HK-2 (cell line): ENCODE results near the gene NCKAP1.
A peak's percentile ranks its signal among the peaks of the same experiment; 100 is the strongest.
"Not testable (repeated sequence)": the region's sequence is repeated elsewhere in the genome, so short reads cannot be mapped to it uniquely, and the experiment has no call there.

Experiments
- DNase-seq: peaks from one replicate; pipeline ENCODE4 v3.0.0-alpha.2; 2018; ENCODE audit not compliant: unreplicated experiment

NCKAP1 gene, protein sequence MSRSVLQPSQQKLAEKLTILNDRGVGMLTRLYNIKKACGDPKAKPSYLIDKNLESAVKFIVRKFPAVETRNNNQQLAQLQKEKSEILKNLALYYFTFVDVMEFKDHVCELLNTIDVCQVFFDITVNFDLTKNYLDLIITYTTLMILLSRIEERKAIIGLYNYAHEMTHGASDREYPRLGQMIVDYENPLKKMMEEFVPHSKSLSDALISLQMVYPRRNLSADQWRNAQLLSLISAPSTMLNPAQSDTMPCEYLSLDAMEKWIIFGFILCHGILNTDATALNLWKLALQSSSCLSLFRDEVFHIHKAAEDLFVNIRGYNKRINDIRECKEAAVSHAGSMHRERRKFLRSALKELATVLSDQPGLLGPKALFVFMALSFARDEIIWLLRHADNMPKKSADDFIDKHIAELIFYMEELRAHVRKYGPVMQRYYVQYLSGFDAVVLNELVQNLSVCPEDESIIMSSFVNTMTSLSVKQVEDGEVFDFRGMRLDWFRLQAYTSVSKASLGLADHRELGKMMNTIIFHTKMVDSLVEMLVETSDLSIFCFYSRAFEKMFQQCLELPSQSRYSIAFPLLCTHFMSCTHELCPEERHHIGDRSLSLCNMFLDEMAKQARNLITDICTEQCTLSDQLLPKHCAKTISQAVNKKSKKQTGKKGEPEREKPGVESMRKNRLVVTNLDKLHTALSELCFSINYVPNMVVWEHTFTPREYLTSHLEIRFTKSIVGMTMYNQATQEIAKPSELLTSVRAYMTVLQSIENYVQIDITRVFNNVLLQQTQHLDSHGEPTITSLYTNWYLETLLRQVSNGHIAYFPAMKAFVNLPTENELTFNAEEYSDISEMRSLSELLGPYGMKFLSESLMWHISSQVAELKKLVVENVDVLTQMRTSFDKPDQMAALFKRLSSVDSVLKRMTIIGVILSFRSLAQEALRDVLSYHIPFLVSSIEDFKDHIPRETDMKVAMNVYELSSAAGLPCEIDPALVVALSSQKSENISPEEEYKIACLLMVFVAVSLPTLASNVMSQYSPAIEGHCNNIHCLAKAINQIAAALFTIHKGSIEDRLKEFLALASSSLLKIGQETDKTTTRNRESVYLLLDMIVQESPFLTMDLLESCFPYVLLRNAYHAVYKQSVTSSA

DNA sequence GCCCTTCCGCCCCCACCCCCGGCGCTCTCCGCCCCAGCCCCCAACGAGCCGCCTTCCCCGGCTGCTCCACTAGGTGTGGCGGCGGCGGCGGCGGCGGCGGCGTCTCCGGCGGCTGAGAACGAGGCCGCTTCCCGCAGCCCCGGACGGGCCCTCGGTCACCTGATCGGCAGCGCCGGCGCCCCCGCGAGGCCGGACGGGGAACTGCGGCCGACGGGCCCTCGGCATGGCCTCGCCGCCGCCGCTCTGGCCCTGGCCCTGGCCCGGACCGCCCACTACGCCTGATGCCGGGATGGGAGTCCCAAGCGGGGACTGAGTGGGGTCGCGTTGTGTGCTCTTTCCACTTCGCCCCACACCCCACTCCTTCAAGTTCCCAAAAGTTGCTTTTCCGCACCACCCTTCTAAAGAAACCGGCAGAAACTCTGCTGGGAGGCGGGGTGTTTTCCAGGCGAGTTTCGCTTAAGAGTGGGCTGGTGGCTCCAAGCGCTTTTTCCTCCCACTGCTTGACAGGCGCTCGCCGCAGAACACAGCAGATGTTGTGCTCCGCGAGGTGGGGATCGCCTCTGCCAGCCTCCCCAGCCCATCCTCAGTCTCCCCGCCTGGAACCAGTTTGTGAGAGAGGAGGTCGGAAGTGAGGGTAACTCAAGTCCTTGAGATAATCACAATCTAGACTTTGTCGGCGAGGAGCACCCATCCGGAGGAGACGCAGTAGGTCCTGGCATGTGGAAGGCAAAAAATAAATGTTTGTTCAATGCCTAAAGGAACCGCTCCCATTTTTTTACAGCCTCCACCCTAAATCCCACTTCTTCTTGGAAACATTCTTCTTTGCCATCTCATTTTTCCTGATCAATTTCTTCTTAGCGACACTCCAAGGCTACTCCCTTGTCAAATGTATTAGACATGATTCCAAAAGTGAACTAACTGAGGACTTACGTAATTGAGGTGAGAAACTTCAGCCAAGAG lies at the start of gene NCKAP1:
Gene NCKAP1, minus strand, starts transcription at position 117 of the 960 bp plus-strand sequence. CDS start 358 bp downstream, outside the sequence.
- peak; percentile 96 for DNase-seq

DNA sequence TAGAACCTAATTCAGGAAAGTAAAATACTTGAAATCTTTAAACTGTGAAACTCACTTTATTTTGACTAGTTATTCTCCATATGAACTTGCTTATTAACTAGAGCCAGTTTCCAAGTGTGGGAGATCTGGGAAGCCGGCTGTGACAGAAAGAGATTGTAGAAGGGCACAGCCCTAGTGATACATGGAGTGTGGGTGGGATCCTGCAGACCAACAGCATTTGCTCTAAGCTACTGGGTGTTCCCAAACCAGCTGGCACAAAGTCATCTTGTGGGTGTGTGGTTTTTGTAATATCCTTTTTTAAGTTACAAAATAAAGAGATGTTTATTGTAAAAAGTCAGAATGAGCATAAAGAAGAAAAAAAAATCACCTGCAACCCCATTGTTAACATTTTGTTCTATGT lies 43.7 kb upstream of the NCKAP1 start:
- DNase-seq, result no peak

DNA sequence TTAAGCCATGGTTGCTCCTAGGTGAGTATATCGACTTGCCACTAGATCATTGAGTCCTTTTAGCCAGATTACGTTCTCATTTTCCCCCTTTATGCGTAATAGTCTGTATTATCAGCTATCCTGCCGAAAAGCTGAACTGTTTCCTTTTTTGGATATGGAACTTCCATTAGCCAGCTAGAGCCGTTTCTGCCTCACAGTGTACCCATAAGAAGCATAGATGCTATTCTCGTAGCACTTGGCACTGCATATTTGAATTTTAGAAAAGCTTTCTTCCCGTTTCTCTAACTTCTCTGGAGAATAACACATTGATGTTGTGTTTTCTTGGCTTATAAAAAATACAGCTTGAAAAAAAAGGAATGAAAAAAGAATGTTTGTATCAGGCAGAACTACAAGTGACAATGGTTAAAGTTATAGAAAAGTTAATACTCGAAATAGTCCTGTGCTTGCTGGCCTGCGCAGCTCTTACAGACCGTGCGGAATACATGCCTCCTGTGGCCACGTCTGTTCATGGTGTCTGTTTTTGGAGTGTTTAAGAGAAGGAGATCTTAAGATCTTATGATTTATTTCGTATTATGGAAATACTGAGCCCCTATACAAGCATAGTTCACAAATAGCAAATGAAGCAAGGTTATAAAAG lies 41.0 kb upstream of the NCKAP1 start:
- no peak for DNase-seq

DNA sequence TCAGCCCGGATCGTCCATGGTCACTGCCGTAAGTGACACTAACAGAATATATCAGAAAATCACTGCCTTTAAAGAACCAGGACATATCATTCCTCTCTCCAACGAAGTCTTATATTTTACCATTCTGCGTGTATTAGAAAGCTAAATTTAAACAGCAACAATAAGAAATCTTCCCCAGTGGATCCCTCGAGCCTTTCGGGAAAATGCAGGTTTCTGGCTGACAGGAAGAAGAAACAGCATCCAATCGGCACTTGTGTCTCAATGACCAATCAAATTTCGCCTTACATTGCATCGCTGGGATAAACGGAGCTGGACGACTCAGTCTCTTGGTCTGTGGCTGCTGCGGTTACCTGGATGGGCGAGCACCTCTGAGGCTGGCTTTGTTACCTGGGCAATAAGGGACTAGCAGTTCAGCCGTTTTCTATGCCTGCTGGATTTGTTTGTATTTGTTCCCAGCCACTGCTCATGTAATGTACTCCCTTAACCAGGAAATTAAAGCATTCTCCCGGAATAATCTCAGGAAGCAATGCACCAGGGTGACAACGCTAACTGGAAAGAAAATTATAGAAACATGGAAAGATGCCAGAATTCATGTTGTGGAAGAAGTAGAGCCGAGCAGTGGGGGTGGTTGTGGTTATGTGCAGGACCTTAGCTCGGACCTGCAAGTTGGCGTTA lies 40.3 kb upstream of the NCKAP1 start, which contains the start of gene DUSP19:
Gene DUSP19, plus strand, starts transcription at position 284 of the 675 bp plus-strand sequence. Its CDS starts 187 bp downstream, at position 471.
- peak; percentile 96 for DNase-seq

DNA sequence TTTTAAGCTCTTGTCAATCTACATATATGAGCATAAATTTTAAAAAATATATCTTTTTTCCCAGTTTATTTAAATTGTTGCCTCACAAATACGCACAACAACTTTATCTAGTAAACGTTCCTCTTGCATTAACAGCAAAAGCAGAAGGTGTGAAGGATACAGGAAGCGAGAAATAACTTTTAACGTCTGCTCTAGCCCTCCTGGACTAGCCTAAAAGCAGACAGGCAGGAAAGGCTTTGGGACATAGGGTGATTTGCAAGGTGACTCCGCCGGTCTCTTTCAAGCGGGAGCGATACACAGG lies 39.9 kb upstream of the NCKAP1 start:
- no peak for DNase-seq

DNA sequence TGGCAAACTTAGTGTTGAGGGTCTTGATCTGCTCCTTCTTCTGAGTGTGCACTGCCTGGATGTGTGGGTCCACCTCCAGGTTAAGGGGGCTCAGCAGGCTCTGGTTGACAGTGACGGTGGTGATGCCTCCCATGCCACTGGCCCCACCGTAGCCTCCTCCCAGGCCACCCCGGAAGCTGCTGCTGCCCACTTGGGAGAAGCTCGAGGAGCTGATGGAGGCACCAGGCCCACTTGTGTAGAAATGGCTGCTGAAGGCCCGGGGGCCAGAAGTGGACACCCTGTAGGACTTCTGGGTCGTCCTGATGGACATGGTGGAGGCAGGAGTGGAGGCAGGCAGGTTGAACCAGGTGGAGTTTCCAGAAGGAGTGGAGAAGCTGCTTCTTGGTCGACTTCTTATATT lies 33.9 kb upstream of the NCKAP1 start:
- no peak for DNase-seq

DNA sequence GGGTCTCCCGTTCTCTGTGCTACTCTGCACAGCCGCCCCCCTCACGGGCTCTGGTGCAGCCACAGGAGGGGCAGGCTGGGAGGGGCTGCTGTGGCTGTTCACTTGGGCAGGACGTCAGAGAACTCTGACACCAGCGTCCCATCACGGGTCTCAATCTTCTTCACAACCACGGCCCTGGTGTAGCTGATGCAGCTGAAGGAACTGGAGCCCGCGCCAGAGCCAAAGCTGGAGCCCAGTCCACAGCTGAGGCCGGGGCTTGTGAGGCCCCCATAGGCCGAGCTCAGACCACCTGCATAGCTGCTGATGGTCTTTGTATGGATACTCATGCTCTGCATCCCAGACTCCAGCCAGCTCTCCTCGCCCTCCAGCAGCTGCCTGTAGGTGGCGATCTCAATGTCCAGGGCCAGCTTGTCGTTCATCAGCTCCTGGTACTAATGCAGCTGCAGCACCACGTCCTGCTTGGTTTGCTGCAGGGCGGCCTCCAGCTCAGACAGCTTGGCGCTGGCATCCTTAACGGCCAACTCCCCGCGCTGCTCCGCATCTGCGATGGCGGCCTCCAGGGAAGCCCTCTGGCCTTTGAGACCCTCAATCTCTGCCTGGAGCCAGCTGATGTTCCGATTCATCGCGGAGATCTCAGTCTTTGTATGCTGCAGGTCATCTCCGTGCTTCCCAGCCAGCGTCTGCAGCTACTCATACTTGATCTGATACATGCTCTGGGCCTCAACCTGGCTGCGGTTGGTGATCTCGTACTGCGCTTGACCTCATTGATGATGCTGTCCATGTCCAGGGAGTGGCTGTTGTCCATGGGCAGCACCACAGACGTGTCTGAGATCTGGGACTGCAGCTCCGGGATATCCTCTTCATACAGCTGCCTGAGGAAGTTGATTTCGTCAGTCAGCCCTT lies 32.9 kb upstream of the NCKAP1 start:
- no peak for DNase-seq

DNA sequence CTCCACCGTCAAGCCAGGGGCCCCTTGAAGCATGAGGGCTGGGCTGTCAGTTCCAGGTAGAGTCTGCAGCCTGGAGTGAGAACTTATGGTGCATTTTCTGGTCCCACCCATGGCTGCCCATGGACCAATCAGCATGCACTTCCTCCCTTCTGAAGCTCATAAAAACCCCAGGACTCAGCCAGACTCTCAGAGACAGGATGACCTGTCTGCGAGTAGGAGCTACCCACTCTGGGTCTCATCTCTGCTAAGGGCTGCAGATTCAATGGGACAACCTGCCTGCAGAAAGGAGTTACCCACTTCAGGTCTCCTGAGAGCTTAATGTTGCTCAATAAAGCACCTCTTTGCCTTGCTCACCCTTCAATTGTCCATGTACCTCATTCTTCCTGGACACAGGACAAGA lies 30.9 kb upstream of the NCKAP1 start:
- DNase-seq, result no peak

DNA sequence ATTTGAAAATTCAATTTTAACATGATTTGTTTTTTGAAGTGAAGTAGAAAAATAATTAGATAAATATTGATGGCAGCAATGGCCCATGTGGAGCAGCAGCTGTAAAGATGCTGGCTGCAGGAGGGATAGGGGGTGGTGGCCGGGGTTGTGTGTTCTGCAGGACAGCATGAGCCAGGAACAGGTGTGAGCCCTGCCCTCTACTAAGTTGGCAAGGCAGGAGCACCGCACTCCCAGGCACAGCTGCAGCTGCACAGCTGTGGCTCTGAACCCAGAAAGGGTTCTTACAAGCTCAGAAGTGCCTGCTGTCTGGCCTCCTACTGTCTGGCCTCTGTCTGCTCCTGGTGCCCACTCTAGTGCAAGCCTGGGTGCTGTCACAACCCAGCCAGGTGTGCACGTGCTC lies 30.3 kb upstream of the NCKAP1 start:
- no peak for DNase-seq

DNA sequence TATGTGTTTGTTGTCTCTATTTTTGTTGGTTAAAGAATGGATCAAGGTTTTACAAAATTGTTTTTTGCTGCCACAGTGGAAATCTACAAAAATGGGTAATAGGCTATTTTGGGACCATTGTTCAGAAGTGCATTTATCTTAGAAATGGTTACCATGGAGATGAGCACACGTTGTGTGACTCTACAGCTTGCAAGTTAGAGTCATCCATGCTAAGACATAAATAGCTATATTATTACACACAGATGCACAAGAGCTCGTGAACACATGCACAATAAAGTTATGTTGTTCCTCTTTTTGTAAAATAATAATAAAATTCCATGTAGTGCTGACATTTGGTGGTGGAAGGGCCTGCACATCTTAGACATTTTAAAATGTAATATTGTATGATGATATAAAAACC lies 24.8 kb upstream of the NCKAP1 start:
- no peak for DNase-seq

DNA sequence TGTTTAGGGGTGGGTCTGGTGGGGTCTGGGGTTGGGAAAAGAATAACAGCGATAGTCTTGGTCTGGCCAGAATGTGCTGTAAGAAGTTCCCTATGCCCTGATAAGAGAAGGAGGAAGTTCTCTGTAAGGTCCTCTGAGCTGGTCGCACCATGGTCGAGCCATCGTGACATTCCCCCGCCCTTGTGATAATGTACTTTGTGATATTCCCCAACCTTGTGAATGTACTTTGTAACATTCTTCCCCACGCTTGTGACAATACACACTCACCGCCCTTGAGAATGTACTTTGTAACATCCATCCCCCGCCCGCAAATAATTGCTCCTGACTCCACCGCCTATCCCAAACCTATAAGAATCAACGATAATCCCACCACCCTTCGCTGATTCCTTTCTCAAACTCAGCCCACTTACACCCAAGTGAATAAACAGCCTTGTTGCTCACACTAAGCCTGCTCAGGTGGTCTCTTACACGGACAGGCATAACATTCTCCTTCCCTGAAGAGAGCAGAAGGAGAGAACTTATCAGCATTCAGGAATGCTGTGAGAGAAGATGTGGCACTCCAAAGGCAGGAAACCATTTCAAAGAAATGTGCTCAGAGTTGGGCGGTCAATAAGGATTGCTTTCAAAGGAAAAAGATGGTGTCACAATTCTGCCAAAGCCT lies 22.4 kb upstream of the NCKAP1 start:
- no peak for DNase-seq

DNA sequence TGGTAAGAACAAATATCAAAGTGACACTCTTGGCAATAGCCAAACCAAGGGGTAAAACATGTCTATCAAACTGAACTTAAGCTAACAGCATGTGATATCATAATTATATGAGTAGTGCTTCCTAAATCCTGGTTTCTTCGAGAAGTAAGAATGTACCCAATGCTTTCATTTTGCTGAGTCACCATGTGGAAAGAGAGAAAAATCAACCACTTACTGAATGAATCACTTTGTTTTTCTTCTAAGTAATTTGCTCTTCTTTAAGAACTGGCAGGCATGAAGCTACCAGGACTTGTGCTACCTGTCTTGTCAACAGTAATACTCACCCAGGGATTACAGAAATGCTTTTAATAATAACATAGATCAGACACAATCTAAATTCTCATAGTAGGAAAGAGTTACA lies 21.3 kb upstream of the NCKAP1 start:
- DNase-seq, result no peak

DNA sequence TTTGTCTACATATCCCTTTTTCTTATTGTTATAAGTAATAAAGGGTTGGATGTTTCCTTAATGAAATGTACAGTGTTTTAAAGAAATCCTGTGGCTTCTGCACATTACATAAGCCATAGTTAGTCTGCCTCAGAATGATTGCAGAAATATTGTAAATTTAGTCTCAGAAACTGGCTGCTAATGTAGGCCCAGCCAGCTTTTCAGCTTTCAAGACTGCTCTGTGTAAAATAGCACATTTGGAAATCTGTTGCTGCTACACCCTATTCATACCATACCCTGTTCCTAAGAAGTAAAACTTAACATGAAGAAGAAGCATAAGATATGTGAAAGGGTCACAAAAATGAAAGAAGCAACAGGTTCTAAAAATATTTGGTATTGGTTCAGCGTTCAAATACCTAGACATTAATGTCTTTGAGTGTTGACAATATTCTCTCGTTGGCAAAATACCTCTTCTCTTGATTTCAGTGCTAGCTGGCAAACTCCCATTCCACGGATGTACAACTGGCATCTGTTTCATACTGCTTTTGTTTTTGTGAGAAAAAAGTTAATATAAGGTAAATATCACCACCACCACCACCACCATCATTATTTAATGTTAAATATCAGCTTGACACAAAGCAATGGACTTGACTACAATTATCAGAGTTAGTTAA lies 19.2 kb upstream of the NCKAP1 start:
- DNase-seq, result no peak

DNA sequence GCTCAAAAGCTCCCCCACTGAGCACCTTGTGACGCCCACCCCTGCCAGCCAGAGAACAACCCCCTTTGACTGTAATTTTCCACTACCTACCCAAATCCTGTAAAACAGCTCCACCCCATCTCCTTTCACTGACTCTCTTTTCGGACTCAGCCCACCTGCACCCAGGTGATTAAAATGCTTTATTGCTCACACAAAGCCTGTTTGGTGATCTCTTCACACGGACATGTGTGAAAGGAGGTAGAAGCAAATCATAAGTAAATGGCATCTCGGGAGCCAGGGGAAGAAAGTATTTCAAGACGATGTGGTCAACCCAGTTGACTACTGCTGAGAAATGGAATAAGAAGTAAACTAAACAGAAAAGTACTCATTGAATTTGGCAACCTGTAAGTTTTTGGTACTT lies 11.2 kb upstream of the NCKAP1 start:
- no peak for DNase-seq

DNA sequence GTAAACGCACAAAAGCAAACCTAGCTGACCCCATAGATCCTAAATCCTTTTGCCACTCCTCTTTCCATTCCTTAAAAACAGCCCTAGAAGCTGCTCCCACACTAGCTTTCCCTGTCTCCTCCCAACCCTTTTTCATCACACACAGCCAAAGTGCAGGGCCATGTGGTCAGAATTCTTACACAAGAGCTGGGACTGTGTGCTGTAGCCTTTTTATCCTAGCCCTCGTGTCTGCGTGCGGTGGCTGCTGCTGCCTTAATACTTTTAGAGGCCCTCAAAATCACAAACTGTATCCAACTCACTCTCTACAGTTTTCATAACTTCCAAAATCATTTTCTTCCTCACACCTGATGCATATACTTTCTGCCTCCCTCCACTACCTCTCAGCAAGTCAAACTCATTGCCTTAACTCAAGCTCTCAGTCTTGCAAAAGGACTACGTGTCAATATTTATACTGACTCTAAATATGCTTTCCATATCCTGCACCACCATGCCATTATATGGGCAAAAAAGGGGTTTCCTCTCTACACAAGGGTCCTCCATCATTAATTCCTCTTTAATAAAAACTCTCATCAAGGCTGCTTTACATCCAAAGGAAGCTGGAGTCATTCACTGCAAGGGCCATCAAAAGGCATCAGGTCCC lies 9.3 kb upstream of the NCKAP1 start:
- not testable (repeated sequence) for DNase-seq

DNA sequence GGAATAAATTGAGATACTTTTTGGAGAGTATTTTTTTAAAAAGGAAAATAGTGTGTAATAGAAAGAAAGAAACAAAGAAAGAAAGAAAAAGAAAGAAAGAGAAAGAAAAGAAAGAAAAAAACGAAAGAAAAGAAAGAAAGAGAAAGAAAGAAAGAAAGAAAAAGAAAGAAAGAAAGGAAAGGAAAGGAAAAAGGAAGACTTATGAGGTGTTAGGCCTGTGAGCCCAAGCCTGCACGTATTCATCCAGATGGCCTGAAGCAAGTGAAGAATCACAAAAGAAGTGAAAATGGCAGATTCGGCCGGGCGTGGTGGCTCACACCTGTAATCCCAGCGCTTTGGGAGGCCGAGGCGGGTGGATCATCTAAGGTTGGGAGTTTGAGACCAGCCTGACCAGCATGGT lies 5.3 kb upstream of the NCKAP1 start:
- DNase-seq, result not testable (repeated sequence)

DNA sequence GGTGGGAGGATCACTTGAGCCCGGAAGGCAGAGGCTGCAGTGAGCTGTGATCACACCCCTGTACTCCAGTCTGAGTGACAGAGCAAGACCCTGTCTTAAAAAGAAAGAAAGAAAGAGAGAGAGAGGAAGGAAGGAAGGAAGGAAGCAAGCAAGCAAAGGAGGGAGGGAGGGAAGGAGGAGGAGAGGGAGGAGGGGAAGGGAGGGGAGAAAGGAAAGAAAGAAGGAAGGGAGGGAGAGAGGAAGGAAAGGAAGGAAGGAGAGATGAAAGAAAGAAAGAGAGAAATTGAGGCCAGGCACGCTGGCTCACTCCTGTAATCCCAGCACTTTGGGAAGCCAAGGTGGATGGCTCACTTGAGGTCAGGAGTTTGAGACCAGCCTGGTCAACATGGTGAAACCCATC lies 2.3 kb upstream of the NCKAP1 start:
- no peak for DNase-seq
